ENCODE results near the gene SUSD5.

SUSD5 gene

DNA sequence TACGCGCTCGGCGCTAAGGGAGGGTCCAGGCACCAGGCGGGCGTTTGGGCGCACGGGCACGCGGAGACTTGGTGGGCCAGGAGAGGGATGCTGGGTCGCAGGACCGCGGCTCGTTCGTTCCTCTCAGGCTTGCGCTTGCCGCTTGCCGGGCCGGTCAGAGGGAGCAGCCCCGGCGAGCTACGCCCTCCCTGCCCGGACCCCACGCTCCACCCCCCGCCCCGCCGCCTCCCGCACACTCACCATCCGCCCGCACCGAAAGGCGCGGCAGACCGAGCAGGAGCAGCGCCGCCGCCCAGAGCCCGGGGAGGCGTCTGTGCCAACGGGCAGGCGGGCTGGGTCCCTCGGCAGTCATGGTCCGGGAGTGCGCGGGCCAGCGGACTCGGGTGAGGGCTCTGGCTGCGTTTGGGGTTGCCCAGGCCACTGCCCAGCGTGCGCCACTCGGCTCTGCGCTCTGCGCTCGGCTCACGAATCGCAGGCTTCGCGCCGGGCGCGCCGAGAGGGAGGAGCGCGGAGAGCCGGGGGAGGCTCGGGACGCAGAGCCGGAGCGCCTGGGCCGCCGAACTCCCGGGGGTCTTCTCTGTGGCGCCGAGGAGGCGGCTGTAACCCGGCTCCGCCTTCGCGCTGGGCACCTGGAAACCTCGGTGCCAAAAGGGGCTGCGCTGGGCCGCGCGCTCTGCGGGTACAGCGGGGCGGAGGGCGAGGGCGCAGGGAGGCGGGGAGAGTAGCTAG, at the start of gene SUSD5:
TSS of gene SUSD5 (minus strand) at position 365 of the 729 bp plus-strand sequence. CDS start at position 352, 13 bp downstream.
- DNase-seq, result no peak

DNA sequence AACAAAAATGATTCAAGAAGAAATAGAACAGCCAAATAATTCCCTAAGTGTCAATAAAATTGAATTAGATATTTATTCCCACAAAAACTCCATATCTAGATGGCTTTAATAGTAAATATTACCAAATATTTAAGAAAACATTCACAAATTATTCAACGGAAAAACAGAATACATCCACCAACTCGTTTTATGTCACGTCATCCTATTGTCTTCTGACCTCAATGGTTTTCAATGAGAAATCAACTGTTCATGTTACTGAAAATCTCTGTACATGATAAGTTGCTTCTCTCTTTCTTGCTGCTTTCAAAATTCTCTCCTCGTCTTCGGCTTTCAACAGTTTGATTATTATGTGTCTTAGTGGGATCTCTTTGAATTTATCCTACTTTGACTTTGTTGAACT, 41.5 kb upstream of the SUSD5 start:
- DNase-seq, result no peak

DNA sequence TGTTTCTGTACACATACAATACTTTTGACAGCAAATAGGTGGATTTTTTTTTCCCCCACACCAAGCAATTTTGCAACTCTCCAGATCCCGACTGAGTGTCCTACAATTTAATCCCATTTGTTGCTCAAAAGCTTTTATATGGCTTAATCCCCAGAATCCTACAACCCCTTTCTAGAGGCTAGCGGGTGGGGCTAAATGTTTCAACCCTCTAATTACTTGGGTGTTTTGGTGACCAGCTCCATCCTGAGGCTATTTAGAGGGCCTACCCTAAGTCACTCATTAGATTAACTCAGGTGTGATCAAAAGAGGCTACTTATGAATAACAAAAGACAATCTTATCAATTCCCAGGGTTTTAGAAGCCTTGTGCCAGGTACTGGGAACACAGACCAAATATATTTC, 37.6 kb upstream of the SUSD5 start:
- DNase-seq, result no peak

GRCh38 chr3:33250712-33251111, 32.1 kb upstream of the SUSD5 start:
- no peak for DNase-seq

DNA sequence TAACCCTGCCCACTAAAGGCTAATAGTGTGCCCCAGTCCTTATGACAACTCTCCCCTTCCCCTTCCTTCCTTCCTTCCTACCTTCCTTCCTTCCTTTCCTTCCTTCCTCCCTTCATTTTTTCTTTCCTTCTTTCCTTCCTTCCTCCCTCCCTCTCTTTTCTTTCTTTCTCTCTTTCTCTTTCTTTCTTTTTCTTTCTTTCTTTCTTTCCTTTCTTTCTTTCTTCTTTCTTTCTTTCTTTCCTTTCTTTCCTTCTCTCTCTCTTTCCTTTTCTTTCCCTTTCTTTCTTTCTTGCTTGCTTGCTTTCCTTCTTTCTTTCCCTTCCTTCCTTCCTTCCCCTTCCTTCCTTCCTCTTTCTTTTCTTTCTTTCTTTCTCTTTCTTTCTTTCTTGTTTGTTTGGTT, 28.2 kb upstream of the SUSD5 start:
- DNase-seq, result no peak

DNA sequence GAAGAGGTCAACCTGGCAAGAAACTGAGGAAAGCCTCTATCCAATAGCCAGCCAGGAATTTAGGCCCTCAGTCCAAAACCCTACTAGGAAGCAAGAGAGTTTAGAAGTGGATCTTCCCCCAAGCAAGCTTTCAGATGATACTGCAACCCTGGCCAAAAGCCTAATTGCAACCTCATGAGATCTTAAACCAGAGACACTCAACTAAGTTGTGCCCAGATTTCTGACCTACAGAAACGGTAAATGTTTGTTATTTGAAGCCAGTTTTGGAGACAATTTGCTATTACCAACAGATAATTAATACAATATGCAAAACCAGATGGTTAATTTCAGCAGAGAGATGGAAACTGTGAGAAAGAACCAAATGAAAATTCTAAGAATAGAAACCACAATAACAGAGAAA, 21.7 kb upstream of the SUSD5 start:
- DNase-seq, result no peak

- no peak for DNase-seq
Measured at GRCh38 chr3:33238923-33239322, 20.3 kb upstream of the SUSD5 start.

DNA sequence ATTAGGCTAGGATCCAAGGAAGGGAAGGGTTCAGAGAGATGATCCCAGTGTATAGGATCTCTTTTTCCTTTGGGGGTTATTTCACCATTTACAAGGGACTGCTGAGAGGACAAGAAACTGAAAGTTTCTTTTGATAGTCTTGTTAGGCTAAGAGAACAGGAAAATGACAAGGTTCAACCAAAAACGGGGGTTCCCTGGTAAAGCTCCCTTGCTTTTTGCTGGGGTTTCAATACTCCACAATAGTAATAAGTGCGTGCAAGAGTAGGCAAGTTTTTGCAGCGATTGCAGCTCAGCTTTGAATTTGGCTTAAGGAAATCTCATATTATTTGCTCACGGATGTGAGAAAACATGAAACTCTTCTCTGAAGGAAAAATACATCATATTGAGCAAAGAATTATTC, 18.8 kb upstream of the SUSD5 start:
- no peak for DNase-seq

DNA sequence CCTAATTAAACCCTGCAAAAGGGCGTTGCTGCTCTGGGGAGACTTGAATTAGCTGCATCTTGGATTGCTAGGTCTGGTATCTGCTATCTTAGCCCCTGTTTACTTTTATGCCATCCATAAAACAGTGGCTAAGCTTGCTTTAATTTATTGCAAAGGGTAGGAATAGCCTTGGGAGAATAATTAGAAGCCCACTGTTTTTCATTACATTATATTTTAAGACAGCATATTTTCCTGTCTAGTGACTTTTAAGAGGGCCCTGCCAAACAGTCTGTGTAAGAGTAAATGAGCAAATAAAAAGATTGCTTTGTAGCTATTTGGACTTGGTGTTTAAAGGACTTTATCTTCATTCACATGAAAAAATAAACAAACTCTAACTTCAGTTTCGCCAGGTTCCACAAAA, 17.4 kb upstream of the SUSD5 start:
- no peak for DNase-seq

GRCh38 chr3:33233884-33234283, 15.3 kb upstream of the SUSD5 start:
- no peak for DNase-seq

GRCh38 chr3:33231756-33232465, 13.3 kb upstream of the SUSD5 start:
- no peak for DNase-seq

GRCh38 chr3:33229947-33230346, 11.3 kb upstream of the SUSD5 start:
- DNase-seq, result no peak

GRCh38 chr3:33229066-33229465, 10.5 kb upstream of the SUSD5 start:
- no peak for DNase-seq

GRCh38 chr3:33221241-33221640, 2.6 kb upstream of the SUSD5 start:
- DNase-seq, result no peak

GRCh38 chr3:33219175-33219487, 521 bp upstream of the SUSD5 start:
- DNase-seq, result no peak

DNA sequence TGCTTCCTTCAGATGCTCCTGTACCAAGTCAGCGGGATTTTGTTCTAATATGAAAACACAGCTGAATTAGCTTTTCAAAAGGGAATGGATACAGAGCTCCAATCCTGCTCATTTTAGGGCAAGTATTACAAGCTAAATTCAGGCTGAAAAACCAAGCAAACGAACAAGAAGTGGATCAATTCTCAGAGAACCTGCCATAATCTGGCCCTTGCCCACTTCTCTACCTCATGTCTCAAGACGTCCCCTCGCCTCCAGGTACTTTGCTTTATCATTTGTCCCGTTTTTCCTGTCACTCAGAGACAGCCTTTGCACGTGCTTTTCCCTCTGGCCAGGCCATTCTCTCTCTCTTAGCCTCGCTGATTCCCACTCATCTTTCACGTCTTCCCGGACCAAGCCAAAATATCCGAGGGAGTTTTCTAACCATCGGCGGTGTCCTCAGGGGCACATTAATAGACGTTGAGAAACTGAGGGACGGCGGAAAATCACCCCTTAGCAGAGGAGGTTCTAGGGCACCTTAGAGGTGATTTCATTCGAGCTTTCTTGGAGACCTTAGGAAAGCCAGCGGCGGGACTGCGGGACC, 654 bp downstream of the SUSD5 start:
- DNase-seq, result no peak

DNA sequence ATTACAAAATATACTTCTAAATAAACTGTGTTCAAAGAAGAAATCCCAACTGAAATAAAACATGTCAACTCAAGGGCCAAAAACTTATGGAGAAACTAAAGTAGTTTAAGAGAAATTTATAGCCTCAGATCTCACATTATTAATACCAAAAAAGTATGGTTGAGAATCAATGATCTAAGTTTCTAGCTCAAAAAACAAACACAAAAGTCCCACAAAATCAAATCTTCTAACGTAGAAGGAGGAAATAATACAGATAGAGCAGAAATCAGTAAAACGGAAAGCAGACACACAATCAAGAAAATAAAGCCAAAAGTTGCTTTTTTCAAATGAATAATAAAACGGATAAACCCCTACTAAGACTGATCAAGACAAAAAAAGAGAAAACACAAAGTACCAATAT, 2.9 kb downstream of the SUSD5 start:
- DNase-seq, result no peak

DNA sequence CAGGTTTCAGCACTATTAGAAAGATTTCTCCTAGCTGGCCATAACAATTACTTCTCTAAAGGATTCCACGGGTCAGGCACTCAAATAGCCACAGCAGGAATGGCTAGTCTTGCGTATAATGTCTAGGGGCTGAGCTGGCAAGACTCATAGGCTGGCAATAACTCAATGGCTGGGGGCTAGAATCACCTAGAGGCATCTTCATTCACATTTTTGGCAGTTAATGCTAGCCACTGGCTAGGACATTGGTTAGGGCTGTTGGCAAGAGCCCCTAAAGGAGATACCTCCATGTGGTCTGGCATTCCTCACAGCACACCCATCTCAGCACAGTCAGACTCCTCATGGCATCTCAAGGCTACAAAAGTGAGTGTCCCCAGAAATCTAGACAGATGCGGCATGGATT, 6.2 kb downstream of the SUSD5 start:
- no peak for DNase-seq

- DNase-seq, result no peak
Measured at GRCh38 chr3:33211444-33211843, 7.2 kb downstream of the SUSD5 start.

DNA sequence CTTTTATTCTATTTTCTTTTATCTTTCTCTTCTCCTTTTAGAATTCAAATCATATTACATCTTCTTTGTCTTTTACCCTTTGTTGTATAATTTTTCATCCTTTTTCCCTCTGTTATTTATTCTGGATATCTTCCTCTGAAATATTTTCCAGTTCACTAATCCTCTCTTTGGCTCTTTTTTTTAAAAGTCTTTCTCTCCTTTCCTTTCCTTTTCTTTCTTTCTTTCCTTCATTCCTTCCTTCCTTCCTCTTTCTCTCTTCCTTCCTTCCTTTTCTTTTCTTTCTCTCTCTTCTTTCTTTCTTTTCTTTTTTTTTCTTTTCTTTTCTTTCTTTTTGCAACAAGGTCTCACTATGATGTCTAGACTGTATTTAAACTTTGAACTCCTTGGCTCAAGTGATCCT, 9.3 kb downstream of the SUSD5 start:
- DNase-seq, result no peak

DNA sequence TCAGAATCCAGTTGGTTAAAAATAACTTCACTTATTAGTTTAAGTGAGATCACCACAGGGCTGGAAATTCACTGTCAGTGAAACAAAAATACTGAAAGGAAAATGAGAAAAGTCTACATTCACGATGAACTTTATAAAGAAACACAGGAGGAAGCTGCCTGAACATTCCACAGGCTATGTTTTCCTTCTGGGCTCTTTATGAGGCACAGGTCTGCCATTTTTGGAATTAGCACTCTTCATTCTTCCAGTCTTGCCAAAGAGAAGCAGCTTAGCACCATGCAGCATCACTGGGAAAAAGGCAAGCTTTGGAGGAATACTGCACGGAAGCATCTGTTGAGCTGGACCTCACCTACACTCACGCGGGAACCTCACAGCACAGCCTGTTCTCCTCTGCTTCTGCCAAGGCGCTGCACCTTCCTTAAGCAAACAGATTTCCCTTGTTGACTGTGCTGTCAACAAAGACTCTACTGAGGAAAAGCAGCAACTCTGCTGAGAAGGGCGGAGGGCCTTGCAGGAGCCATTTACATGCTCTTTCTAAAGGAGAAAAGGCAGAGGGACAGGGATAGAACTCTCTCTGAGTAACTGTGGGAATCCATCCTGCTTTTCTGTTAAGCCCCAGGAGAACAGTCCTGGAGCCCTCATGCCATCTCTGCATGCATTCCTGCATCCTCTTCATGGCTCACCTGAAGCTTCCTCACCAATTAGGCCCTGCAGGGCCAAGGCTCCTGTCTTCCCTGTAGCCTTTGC, 15.7 kb downstream of the SUSD5 start:
- no peak for DNase-seq

DNA sequence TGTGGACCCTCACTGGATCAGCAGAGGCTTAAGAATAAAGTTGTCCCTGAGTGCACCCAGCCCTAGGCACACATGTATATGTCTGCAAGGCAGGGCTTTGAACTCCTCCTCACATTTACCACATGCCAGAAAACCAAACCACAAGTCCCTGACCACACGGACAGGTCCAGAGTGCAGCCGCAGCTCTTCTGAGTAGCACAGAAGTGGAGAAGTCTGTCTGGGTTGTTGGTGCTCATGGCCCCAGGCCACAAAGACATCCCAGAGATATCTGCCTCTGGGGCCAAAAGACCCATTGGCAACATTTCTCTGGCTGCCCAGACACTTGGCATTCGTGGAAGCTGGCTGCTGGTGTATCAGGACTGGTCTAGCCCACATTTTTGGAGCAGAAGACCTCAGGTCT, 17.4 kb downstream of the SUSD5 start:
- DNase-seq, result no peak

DNA sequence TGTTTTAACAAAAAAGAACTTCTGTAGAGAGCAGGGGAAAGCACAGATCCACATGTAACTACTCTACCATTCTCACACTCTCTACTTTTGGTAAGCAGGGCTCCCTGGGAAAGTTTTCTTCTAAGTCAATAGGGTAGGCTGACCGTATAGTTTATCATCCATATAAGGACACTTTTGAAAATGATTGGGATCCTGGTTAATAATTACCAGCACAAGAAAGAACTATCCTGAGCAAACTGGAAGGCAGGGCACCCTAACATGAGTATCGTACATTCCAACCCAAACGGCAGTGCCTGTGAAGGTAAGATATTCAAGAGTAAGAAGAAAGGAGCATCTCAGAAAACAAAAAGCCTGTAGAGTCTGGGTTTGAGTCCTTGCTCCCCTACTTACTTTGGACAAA, 22.1 kb downstream of the SUSD5 start:
- no peak for DNase-seq

- no peak for DNase-seq
Measured at GRCh38 chr3:33194303-33194702, 24.3 kb downstream of the SUSD5 start.
